HG03060 (cell line): Measurements from ENCODE around the gene IGSF11.
"Not testable (repeated sequence)": the region's sequence is repeated elsewhere in the genome, so short reads cannot be mapped to it uniquely, and the experiment has no call there.

Source experiments
- ATAC-seq: cut with Tn5 transposase; IDR thresholded peaks from one replicate; pipeline ENCODE4 v1.9.1; 2021; ENCODE audit warnings: low read depth, moderate number of reproducible peaks; ENCODE audit not compliant: unreplicated experiment

Gene IGSF11

GRCh38 chr3:118990823-118991560, 43.7 kb downstream of the IGSF11 start:
- no peak for ATAC-seq

GRCh38 chr3:118988198-118989130, 46.2 kb downstream of the IGSF11 start:
- ATAC-seq, result no peak

GRCh38 chr3:118987477-118987876, 47.2 kb downstream of the IGSF11 start:
- ATAC-seq, result no peak

GRCh38 chr3:118986734-118987133, 47.9 kb downstream of the IGSF11 start:
- ATAC-seq, result no peak

GRCh38 chr3:118984699-118985098, 49.9 kb downstream of the IGSF11 start:
- ATAC-seq, result no peak

- no peak for ATAC-seq
These were observed 53.0 kb downstream of the IGSF11 start for GRCh38 chr3:118981494-118982134.

GRCh38 chr3:118980832-118981231, 53.8 kb downstream of the IGSF11 start:
- no peak for ATAC-seq

- no peak for ATAC-seq
These were observed 56.3 kb downstream of the IGSF11 start for GRCh38 chr3:118978393-118978758.

GRCh38 chr3:118977671-118978392, 56.8 kb downstream of the IGSF11 start:
- no peak for ATAC-seq

- no peak for ATAC-seq
These were observed 57.5 kb downstream of the IGSF11 start for GRCh38 chr3:118977118-118977517.

GRCh38 chr3:118975476-118975875, 59.2 kb downstream of the IGSF11 start:
- not testable (repeated sequence) for ATAC-seq

- ATAC-seq, result no peak
These were observed 60.1 kb downstream of the IGSF11 start for GRCh38 chr3:118974356-118975097.

GRCh38 chr3:118973050-118973449, 61.6 kb downstream of the IGSF11 start:
- ATAC-seq, result no peak

- no peak for ATAC-seq
These were observed 63.8 kb downstream of the IGSF11 start for GRCh38 chr3:118970819-118971218.

- no peak for ATAC-seq
These were observed 66.0 kb downstream of the IGSF11 start for GRCh38 chr3:118968640-118969039.

- ATAC-seq, result no peak
These were observed 66.5 kb downstream of the IGSF11 start for GRCh38 chr3:118968111-118968510.

- no peak for ATAC-seq
These were observed 67.9 kb downstream of the IGSF11 start for GRCh38 chr3:118966700-118967099.

GRCh38 chr3:118963711-118964110, 70.9 kb downstream of the IGSF11 start:
- no peak for ATAC-seq

- ATAC-seq, result no peak
These were observed 73.7 kb downstream of the IGSF11 start for GRCh38 chr3:118960876-118961450.
